HG02884 (cell line): ENCODE data around the gene CPM.

ENCODE experiments used
- ATAC-seq: cut with Tn5 transposase; IDR thresholded peaks from one replicate; pipeline ENCODE4 v1.9.1; 2021; ENCODE audit warnings: mild to moderate bottlenecking, moderate library complexity; ENCODE audit not compliant: unreplicated experiment

Gene CPM

DNA sequence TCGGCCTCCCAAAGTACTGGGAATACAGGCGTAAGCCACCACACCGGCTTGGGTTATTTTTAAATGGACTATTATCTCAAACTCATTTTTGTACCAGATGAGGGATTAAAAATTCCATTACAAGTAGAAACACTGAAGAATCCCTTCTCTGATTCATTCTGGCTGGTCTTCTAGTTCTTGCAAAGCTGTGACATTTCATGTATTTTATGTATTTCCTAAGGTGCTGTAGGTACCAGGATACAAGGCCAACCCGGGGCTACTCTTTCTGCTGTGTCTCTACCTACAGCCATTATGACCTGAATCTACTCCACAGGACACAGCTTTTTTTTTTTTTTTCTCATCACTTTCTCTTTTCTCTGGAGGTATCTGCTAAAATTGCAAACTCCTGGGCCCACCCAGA lies 24.9 kb downstream of the CPM start:
- ATAC-seq, result no peak

DNA sequence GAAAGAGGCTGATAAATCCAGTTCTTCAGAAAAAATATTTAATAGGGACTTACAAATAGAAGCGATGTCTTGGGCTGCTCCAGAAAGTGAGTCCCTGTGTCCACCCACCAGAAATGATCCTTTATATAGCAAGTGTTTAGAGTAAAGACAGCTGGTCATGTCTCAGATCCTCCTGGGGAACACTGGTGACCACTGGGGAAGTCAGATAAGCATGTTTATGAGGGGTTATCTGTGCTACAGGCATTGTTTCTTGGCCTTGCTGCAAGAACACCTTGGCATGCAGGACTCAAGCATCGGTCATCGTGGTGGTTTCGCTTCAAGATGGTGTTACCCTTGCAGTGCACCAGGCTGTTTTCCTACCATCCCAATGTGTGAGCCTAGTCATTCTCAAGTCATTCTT lies 27.2 kb downstream of the CPM start:
- ATAC-seq, result no peak

DNA sequence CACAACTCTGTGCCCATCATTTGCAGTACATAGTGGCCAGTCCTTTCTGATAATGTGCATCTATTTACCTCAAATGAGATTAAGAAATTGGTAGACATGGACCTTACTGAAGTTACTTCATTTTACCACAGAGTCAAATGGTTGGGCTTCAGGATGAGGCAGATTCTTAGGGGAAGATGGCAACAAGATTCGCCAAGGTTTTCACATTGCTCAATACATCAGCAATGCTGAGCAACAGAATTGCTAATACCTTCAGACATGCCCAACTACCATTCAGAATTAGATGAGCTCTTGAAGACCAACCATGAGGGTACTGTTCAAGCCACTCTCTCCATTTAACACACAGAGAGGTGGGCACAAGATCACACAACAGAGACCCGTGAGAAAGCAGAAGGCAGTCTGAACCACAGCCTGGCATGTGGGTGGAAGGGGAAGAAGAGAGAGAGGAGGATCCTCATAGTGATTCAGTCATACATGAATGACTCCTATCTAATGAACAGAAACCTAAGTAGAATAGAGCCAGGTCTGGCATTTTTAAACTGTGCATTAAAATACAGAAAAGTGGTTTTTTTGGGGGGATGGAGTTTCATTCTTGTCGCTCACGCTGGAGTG lies 28.5 kb downstream of the CPM start:
- ATAC-seq, result peak; percentile 82

DNA sequence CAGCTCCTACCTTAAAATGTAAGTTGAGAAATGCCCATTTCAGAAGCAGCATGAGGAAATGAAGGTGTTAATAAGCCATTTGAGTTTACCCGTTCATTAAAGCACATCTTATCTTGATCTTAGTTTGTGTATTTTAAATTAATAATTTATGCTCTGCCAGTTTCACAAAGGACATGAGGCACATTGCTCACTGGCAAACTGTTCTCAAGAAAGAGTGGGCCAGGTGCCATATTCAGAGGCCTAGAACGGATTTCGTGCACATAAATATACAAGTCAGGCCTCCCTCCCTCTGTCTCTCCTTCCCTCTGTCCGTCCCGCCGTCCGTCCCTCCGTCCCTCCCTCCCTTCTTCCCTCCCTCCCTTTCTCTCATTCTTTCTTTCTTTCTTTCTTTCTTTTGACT lies 29.5 kb downstream of the CPM start:
- ATAC-seq, result no peak

DNA sequence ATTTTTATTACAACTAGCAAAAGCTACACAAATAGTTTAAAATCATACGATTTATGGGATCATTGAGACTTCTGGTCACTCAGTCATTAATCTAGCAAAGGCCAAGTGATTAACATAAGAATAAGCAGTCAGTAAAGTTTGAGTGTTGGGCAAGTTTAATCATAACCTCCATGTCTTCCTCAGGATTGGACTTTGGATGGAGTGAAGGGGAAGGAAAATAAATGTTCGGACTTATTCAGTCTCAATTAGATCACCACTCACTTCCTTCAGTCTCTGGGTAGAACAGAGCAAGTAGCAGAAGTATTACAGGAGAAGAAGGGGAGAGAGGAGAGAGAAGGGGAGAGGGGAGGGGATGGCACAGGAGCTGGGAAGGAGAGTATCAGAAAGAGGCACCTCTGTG lies 31.4 kb downstream of the CPM start:
- no peak for ATAC-seq

DNA sequence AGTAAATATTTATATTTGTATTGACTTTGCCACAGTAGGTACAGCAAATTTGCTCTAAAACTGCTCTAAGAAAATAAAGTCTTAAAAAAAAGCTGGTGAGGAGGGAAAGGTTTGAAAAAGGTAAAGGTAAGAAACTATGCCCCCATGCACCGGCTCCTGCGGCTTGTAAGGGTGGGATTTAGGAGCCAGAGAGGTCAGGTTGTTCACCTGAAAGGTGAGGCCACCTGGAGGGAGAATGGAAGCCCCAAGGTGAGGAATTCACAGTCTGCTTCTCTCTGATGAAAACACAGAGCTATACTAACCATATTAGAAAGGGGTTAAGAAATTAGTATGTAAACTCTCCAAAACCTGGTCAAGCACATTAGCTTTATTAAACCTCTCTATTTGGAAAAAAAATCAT lies 31.8 kb downstream of the CPM start:
- no peak for ATAC-seq

DNA sequence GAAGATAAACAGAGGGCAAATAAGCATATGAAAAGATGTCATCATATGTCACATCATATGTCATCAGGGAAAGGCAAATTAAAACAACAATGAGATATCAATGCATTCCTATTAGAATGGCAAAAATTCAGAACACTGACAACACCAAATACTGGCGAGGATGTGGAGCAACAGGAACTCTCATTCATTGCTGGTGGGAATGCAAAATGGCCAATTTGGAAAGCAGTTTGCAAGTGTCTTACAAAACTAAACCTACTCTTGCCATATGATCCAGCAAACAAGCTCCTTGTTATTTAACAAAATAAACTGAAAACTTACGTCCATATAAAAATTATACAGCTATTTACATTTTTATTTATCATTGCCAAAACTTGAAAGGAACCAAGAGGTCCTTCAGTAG lies 32.7 kb downstream of the CPM start:
- ATAC-seq, result no peak

DNA sequence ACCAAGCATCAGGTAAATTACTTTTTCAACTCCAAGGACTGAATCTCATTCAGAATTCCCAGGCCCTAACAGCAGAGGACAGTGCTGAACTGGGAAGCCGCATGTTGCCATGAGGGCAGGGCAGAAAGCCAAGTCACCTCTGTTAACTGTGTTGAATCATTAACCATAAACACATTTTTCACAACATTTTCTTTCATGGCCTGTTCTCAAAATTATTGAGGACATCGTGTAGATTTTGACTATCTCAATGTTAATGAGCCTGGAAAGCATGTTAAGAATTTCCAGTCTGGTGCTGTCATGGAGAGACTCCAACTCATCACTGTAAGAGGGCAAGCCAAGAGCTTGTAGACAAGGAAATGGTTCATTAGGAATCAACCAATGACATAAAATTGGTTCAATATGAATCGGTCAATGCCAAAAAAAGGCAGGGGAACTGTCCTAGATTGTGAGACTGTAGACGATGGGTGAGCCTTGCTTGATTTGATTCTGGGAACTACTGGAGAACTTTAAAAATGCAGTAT lies 33.7 kb downstream of the CPM start:
- ATAC-seq, result no peak

DNA sequence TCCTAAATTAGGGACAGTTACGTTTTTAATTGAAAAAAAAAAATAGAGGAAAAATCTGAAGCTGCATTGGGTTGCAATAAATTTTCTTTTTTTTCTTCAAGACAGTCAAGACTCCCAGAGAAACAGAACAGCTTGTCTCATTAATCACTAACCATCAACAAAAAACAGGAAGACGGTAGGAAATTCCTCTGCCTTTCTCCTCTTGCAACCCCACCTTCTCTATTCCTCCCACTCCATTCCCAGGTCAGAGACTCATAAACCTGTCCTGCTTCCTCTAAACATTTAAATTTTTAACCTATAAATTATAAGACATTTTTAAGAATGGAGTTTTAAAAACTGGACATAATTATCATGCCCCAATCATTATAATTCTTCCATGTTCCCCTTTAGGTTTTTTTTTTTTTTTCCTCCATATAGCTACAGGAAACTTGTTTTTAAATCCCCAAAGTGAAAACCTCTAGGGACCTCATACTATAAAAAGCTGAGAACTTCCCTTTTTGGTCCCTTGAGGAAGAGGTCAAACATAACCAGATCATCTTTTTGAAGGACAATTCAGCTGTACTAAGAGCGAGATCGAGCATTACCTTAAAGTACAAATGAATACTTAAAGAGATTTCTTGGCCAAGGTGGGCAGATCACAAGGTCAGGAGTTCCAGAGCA lies 36.0 kb downstream of the CPM start:
- no peak for ATAC-seq

DNA sequence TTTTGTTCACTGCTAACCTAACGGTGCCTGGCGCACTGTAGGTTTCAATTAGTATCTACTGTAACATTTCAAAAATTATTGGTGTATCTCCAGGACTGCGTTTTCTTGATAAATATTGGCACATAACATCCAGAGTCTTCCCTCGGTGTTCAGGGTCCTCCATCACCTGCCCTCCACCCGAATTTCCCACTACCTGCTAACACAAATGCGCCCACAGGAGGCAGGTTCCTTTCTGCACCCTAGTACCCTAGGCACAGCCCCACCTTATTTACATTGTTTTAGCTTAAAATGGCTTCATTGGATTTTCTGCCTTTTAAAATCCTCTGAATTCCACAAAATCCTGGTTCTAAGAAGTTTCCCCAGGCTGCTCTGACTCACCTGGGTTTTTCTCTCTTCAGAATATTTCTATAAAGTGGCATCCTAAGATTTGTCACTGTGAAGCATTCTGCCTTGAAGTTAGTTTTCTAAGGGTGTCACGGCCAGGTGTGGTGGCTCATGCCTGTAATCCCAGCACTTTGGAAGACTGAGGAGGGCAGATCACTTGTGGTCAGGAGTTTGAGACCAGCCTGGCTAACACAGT lies 38.6 kb downstream of the CPM start:
- ATAC-seq, result no peak

DNA sequence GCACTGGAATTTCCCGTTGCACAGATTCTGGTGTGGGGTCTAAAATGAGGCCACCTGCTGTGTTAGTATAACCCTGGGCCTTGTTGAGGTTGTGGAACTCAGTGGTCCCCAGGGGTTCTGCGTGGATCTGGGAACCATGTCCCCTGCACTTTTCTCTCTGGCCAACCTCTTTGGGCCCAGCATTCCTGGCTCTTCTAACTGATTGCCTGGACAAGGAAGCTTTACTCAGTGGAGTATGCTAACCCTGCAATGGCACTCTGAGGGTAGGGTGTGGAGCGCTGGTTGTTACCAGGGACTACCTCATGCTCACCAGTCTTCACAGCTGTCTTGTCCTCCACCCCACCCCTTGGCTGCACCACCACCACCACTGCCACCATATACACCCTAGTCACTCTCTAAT lies 39.2 kb downstream of the CPM start:
- ATAC-seq, result no peak

DNA sequence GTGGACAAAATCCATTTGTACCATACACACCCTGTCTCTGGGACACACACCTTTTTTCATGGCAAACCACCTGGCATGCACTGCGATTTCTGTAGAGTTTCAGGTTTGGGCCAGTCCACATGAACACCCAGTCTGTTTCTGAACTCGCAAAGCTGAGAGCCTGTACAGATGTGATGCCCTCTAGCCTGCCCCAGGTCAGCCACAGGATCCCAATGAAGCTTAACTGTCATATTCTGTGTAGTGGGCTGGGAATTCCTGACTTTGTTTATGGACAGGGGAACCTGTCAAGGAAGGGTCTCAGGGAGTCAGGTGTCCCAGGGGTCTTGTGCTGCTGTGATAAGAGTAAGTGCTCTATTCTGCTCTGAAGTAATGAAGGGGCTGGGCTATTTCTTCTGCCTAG lies 39.8 kb downstream of the CPM start:
- no peak for ATAC-seq

DNA sequence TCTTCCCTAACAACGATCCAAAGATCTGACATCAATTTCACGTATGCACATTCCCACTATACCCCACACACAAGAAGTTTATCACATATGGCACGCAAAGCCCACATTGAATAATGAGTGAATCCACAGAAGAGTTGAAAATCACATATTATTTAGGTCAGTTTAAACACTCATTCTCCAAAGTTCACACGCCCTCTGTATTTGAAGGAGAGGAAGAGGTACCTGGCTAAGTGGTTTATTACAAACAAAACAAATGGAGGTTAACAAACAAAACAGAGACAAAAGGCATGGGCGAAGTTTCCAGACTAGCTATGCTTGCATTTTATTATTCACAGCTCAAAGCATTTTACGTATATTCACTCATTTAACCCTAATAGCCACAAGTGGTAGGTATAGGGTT lies 41.8 kb downstream of the CPM start:
- no peak for ATAC-seq

DNA sequence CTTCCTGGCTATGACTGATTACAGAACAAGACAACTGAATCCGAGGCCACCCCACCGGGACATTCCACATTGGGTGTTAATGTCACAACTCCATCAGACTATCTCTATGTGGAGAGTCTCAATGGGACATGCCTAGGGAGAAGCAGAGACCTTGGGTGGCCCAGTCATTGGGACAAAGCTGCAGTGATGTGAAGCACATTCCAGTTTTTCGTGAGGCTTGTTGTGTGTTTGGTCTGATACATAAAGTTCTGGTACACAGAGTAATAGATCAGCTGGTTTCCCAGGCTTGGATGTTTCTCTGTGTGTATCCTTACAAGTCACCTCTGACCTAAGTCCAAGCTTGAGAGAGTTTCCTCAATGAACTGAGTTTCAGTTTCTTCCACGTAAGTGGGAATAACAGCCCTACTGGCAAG lies 42.3 kb downstream of the CPM start:
- ATAC-seq, result no peak

DNA sequence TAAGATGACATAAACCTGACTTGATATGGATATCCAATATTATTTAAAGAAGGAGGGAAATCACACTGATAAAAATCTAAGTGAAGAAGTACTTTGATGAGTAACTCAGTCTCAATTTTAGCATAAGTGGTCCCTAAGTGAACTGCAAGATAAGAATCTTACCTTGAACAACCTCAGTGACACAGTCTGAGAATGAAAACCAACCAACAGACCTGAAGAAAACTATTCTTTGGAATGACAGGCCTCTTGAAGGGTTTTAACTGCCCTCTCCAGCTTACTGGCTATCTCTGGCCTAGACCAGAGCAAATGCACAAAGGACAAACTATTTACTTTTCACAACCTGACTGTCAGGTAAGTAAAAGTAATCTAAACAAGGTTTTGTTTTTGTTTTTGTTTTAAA lies 44.7 kb downstream of the CPM start:
- ATAC-seq, result no peak

DNA sequence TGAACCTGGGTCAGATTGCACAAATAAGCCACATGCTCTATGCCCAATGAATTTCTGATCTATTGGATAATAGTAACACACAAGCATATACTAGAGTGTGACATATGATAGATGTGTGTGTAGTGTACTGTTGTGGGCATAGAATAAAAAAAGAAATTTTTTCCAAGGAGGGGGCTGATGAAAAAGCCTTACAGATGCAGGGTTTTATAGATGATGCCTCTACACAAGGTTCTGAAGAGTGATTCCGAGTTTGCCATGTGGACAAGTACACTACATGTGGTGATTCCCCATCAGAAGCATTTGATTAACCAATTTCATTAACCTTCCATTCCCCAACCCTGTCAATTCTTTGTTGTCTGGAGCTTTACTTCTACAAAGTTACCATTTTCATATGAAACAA lies 45.3 kb downstream of the CPM start:
- ATAC-seq, result no peak

DNA sequence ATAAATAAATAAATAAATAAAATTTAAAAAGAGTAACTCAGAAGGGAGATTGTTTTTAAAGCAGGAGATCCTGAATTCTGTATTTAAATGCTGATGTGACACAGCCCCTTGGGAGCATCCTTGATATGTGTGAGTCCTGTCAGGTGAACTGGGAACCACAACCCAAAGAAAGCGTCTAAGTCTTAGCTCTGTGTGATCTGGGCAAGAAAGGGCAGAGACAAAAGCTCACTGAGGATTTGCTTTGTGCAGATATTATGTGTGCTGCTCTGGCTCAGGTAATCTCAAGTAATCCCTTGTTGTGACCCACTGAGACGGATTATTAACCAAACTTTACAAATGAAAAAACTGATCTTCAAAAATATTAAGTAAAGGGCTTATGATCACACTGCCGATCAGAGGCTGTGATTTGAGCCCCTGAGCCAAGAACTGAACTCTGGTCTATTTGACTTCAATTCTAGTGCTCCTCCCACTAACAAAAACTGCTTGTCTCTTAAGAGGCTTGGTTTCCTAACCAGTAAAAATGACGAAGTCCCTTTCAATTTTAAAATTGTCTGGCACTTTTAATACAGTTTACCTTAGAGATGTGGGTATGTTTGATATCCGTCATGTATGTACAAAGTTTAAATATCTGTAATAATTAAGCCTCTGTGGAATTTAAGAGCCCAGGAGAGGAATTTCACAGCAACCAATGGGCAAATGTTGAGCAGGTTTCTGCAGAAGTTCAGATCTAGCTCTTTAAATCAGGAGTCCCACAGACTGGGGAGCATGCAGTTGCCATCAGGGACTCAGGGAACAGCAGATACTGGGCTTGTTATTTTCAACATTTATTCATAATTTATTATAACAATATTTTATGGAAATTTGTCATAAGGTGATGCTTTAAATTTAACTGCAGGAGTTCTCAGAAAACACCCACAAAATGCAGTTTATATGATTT lies 46.1 kb downstream of the CPM start:
- ATAC-seq, result no peak

DNA sequence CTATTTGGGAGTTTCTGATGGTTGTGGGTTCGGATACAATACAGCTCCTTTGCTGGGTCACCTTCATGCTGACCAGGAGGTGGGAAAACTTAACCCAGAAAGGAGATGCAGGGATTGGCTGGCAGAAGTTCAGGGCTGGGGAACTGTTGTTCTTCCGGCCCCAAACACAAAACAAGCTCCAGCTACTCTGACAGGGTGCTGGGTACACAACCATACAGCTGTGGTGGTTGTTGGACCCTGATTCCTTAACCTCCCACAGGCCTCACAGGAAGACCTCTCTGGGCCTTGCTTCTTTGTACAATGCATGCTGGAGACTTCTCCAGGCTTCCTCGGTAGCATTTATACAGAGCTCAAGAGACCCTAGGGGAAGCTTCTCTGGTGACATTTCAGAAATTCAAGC lies 47.6 kb downstream of the CPM start:
- no peak for ATAC-seq

DNA sequence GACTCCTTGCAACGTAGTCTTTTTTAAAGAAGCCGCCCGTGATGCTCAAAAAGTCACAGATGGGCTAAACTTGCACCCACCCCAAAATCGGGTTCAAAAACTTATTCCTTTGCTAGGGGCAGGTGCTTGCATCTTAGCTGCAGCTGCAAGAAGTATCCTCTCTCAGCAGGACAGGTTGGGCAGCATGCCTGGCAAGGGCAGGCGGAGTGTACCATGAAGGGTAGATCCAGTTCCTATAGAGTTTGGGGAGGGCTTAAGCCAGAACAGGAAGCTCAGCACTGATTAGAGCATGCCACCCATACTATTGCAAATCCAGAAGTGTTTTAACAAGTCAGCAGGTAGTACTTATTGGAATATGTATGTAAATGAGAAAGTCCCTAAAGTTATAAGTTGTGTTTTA lies 48.7 kb downstream of the CPM start:
- no peak for ATAC-seq

DNA sequence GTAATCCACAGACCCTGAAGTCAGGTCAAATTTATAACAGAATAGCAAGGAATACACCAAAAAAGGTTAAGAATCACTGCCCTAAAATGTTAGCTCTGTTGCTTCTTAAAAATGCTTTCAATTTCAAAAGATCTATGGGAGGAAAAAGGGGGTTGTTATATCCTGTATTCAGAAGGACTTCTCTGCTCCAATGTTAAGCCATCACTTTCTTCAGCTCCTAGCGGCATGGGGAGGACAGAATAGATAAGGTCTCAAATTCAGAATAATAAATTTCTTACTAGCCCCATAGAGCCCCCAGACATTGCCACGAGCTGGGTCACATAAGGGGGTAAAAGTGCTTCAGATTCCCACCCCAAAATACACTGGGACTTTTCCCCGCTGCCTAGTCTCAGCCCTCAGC lies 49.8 kb downstream of the CPM start:
- ATAC-seq, result no peak

DNA sequence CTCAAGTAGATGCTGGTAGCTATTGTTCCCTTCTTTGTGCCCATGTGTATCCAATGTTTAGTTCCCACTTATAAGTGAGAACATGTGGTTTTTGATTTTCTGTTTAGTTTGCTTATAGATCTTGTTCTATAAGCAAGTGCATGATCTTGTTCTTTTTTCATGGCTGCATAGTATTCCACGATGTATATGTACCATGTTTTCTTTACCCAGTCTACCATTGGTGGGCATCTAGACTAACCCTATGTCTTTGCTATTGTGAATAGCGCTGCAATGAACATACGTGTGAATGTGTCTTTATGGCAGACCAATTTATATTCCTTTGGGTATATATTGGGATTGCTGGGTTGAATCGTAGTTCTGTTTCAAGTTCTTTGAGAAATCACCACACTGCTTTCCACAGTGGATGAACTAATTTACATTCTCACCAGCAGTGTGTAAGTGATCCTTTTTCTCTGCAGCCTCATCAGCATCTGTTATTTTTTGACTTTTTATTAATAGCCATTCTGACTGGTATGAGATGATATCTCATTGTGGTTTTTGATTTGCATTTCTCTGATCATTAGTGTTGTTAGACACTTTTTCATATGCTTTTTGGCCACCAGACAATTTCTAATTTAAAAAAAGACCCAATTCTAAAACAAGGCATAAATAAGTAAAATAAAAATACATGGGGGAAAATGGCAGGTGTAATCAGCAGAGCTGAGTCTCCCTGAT lies 50.6 kb downstream of the CPM start:
- ATAC-seq, result no peak
